ENCODE measurements around the gene KRTAP3-2. TPM values are rescaled to one million over a fixed set of nuclear protein-coding genes. Genes with fewer than 3 reads are reported as not detected.

KRTAP3-2 gene
- total RNA-seq, 3 donors from 2014 or later, result not detected

GRCh38 chr17:40997361-40997760 lies 2.3 kb downstream of the KRTAP3-2 start:
- no peak overlapping the region for H3K27ac ChIP-seq
- no peaks in the 10 kb centered on the region for H3K9me3 ChIP-seq
- no peak overlapping the region for H3K4me3 ChIP-seq
- no peaks in the 10 kb centered on the region for H3K36me3 ChIP-seq
- intact Hi-C loops (cut with DNase I; ENCODE audit: low total_unique reads), result loop anchor here (5.0 kb wide), 1 partner anchor 630 kb away; no protein-coding TSS in a partner anchor
- no peaks in the 10 kb centered on the region for H3K27me3 ChIP-seq
- no peaks in the 10 kb centered on the region for H3K4me1 ChIP-seq
- TF ChIP-seq POLR2A (IDR thresholded peaks at IDR 0.05) (no peak), CTCF (IDR thresholded peaks at IDR 0.05) (no peak), POLR2AphosphoS5 (IDR thresholded peaks at IDR 0.05) (no peak)
- DNase-seq (ENCODE audit: low spot score in 2 of 2), result no peak

GRCh38 chr17:40996829-40997228 lies 2.9 kb downstream of the KRTAP3-2 start:
- H3K27me3 ChIP-seq, result no peaks in the 10 kb centered on the region
- H3K27ac ChIP-seq, result no peak overlapping the region
- no peak for TF ChIP-seq POLR2AphosphoS5 (IDR thresholded peaks at IDR 0.05)
- no peak for TF ChIP-seq POLR2A (IDR thresholded peaks at IDR 0.05)
- no peak for TF ChIP-seq CTCF (IDR thresholded peaks at IDR 0.05)
- H3K4me1 ChIP-seq, result no peaks in the 10 kb centered on the region
- no peak overlapping the region for H3K4me3 ChIP-seq
- no peak for DNase-seq (ENCODE audit: low spot score in 2 of 2)
- no peaks in the 10 kb centered on the region for H3K9me3 ChIP-seq
- intact Hi-C loops (cut with DNase I; ENCODE audit: low total_unique reads), result loop anchor here (5.0 kb wide), 1 partner anchor 630 kb away; no protein-coding TSS in a partner anchor
- no peaks in the 10 kb centered on the region for H3K36me3 ChIP-seq

GRCh38 chr17:40995116-40995515 lies 4.6 kb downstream of the KRTAP3-2 start:
- no peak for TF ChIP-seq POLR2AphosphoS5 (IDR thresholded peaks at IDR 0.05)
- TF ChIP-seq CTCF (IDR thresholded peaks at IDR 0.05), result no peak
- no peak for TF ChIP-seq POLR2A (IDR thresholded peaks at IDR 0.05)
- no peak overlapping the region for H3K4me3 ChIP-seq
- H3K27ac ChIP-seq, result no peak overlapping the region
- H3K27me3 ChIP-seq, result no peaks in the 10 kb centered on the region
- intact Hi-C loops (cut with DNase I; ENCODE audit: low total_unique reads), result loop anchor here (5.0 kb wide), 1 partner anchor 628 kb away; no protein-coding TSS in a partner anchor
- no peaks in the 10 kb centered on the region for H3K36me3 ChIP-seq
- H3K9me3 ChIP-seq, result no peaks in the 10 kb centered on the region
- no peak for DNase-seq (ENCODE audit: low spot score in 2 of 2)
- no peaks in the 10 kb centered on the region for H3K4me1 ChIP-seq

- no peaks in the 10 kb centered on the region for H3K4me1 ChIP-seq
- intact Hi-C loops (cut with DNase I; ENCODE audit: low total_unique reads), result no loop called here
- DNase-seq (ENCODE audit: low spot score in 2 of 2), result no peak
- H3K27ac ChIP-seq, result no peak within 1 kb of the TSS
- no peaks in the 10 kb centered on the region for H3K36me3 ChIP-seq
- no peaks in the 10 kb centered on the region for H3K27me3 ChIP-seq
- no peak within 1 kb of the TSS for H3K4me3 ChIP-seq
- TF ChIP-seq POLR2A (IDR thresholded peaks at IDR 0.05) (no peak), CTCF (IDR thresholded peaks at IDR 0.05) (no peak), POLR2AphosphoS5 (IDR thresholded peaks at IDR 0.05) (no peak)
- no peaks in the 10 kb centered on the region for H3K9me3 ChIP-seq
Measured at GRCh38 chr17:40993839-40994238, 5.9 kb downstream of the KRTAP3-2 start, which contains the start of gene KRTAP3-3. Gene KRTAP3-3 (minus strand): TSS chr17:40994164. CDS start chr17:40994097, 67 bp downstream.

- DNase-seq (ENCODE audit: low spot score in 2 of 2), result no peak
- H3K4me3 ChIP-seq, result no peak overlapping the region
Measured at GRCh38 chr17:40993084-40993483, 6.6 kb downstream of the KRTAP3-2 start.

More at GRCh38 chr17:40993084-40993483, 6.6 kb downstream of the KRTAP3-2 start:
- Histone ChIP-seq H3K9me3 (no peaks in the 10 kb centered on the region), H3K36me3 (no peaks in the 10 kb centered on the region), H3K27ac (no peak overlapping the region), H3K27me3 (no peaks in the 10 kb centered on the region), H3K4me1 (no peaks in the 10 kb centered on the region)
- intact Hi-C loops (cut with DNase I; ENCODE audit: low total_unique reads), result no loop called here
- no peak for TF ChIP-seq POLR2AphosphoS5 (IDR thresholded peaks at IDR 0.05)
- no peak for TF ChIP-seq POLR2A (IDR thresholded peaks at IDR 0.05)
- no peak for TF ChIP-seq CTCF (IDR thresholded peaks at IDR 0.05)
